Measurements from ENCODE around the gene NRG3. TPM values are rescaled to one million over a fixed set of nuclear protein-coding genes. Genes with fewer than 3 reads are reported as not detected.

The NRG3 gene
- total and polyA plus RNA-seq, 2 of the 4 experiments (the other 2 are of a cell fraction), result not detected

DNA sequence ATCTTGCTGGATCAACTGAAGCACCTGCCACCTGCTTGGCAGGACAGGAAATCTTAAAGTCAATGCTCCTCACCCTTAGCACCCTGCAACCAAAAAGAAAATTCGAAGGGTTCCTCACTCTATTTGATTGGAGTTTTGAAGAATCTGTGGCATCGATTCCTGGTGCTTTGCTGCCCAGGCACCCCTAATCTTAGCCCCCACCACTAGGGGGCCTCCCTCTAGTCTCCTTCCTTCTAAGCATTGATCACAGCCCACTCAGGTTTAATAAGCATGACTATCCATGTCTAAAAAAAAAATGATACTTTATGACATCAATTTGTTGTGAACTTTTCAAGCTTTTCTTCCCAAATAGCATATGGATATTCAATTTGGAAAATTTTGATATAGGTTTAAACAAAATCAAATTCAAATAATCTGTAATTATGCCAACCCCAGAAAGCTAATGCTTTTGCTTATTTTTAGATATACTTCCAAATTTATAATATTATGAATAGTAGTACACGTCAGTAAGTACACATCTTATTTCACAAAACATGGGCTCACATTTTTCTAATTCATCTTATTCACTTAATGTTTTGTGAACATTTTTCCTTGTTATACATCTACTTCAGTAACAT lies 45.3 kb downstream of the NRG3 start:
- ATAC-seq (ENCODE audit: low read depth), result no peak
- H2BK5ac ChIP-seq (ENCODE audit: low read depth, low read length, poor library complexity, severe bottlenecking), result no peak overlapping the region
- no peak overlapping the region for H2AK9ac ChIP-seq (replicated peaks; ENCODE audit: low read depth, low read length, poor library complexity)
- ChIA-PET POLR2A (ENCODE audit: unreplicated experiment) (no interaction called here), CTCF (no interaction called here)
- no peaks in the 10 kb centered on the region for H3K36me3 ChIP-seq (ENCODE audit: control insufficient read depth, insufficient read depth, low read length)
- no peak overlapping the region for H2AK5ac ChIP-seq (ENCODE audit: low read depth, low read length)
- H4K5ac ChIP-seq (ENCODE audit: low read depth, low read length), result no peak overlapping the region
- no peak overlapping the region for H3K9ac ChIP-seq (ENCODE audit: low read depth, low read length)
- no peak overlapping the region for H3K4me3 ChIP-seq (ENCODE audit: insufficient read depth, low read depth, low read length)
- H3K9me1 ChIP-seq (ENCODE audit: insufficient read depth, low read length), result no peaks in the 10 kb centered on the region
- dilution Hi-C loops (cut with HindIII; ENCODE audit: low sequenced_read_pairs, unreplicated experiment), result no loop called here
- H3K56ac ChIP-seq (ENCODE audit: extremely low read depth, insufficient read depth, low read length), result no peak overlapping the region
- H2BK15ac ChIP-seq (ENCODE audit: low read depth, low read length), result no peak overlapping the region
- H3K9me3 ChIP-seq (ENCODE audit: control insufficient read depth, insufficient read depth, low read length), result peaks cover 9% of the 10 kb centered on the region
- H2AFZ ChIP-seq (replicated peaks; ENCODE audit: low read length, poor library complexity), result no peak overlapping the region
- no peak overlapping the region for H3K14ac ChIP-seq (replicated peaks; ENCODE audit: low read depth, low read length)
- H3K4me1 ChIP-seq (ENCODE audit: control insufficient read depth, insufficient read depth, low read length), result no peaks in the 10 kb centered on the region
- no TSS peak for BruUV-seq (replicated peaks)
- TF ChIP-seq SMC3 (IDR thresholded peaks at IDR 0.05; ENCODE audit: low read depth, low read length), result no peak
- TF ChIP-seq, protein P1, sequence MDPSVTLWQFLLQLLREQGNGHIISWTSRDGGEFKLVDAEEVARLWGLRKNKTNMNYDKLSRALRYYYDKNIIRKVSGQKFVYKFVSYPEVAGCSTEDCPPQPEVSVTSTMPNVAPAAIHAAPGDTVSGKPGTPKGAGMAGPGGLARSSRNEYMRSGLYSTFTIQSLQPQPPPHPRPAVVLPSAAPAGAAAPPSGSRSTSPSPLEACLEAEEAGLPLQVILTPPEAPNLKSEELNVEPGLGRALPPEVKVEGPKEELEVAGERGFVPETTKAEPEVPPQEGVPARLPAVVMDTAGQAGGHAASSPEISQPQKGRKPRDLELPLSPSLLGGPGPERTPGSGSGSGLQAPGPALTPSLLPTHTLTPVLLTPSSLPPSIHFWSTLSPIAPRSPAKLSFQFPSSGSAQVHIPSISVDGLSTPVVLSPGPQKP (IDR thresholded peaks at IDR 0.05; ENCODE audit: borderline replicate concordance, low read depth, low read length), result no peak
- TF ChIP-seq BHLHE40 (IDR thresholded peaks at IDR 0.05; ENCODE audit: low read depth, low read length), result no peak
- TF ChIP-seq RAD21 (IDR thresholded peaks at IDR 0.05; ENCODE audit: low read length), result no peak
- TF ChIP-seq CEBPB (IDR thresholded peaks at IDR 0.05; ENCODE audit: low read depth, low read length), result no peak
- TF ChIP-seq RFX5 (IDR thresholded peaks at IDR 0.05; ENCODE audit: low read depth, low read length), result no peak
- no peak for TF ChIP-seq POLR2A (IDR thresholded peaks at IDR 0.05; ENCODE audit: low read depth, low read length)
- TF ChIP-seq MXI1 (IDR thresholded peaks at IDR 0.05; ENCODE audit: borderline replicate concordance, low read depth, low read length), result no peak
- TF ChIP-seq CHD1 (IDR thresholded peaks at IDR 0.05; ENCODE audit: low read depth, low read length), result no peak
- H3K23ac ChIP-seq (ENCODE audit: low read depth, low read length), result no peak overlapping the region
- H3K27me3 ChIP-seq (ENCODE audit: control insufficient read depth, insufficient read depth, low read length), result no peaks in the 10 kb centered on the region
- no peak overlapping the region for H4K91ac ChIP-seq (ENCODE audit: insufficient read depth, low read depth, low read length)
- no peak overlapping the region for H3K27ac ChIP-seq (ENCODE audit: insufficient read depth, low read length)
- no peak overlapping the region for H2BK20ac ChIP-seq (ENCODE audit: low read depth, low read length)
- intact Hi-C loops (cut with micrococcal nuclease), result no loop called here
- H3K79me1 ChIP-seq (ENCODE audit: low read depth in 1 of 2, low read length in 2 of 2), result no peaks in the 10 kb centered on the region
- in situ Hi-C loops (cut with MboI; ENCODE audit: low sequenced_read_pairs), result no loop called here
- no peaks in the 10 kb centered on the region for H4K20me1 ChIP-seq (ENCODE audit: insufficient read depth, low read length)
- H3K4me2 ChIP-seq (ENCODE audit: low read depth, low read length), result no peak overlapping the region
- H4K8ac ChIP-seq (ENCODE audit: low read depth in 2 of 2, low read length in 2 of 2), result no peak overlapping the region
- H3K18ac ChIP-seq (ENCODE audit: low read depth, low read length), result no peak overlapping the region
- H3K4ac ChIP-seq (ENCODE audit: low read depth, low read length), result no peak overlapping the region
- WGBS, 2 experiments (ENCODE audit: extremely low coverage in 2 of 2, insufficient read length in 1 of 2), result no CpG with 5 or more reads among the region's 3 CpGs
- no peak for DNase-seq
- no peak overlapping the region for H2BK120ac ChIP-seq (ENCODE audit: low read depth, low read length)

Data from IMR-90 (cell line).